ENCODE measurements around the gene PICALM. TPM values are rescaled to one million over a fixed set of nuclear protein-coding genes. Genes with fewer than 3 reads are reported as not detected.

Gene PICALM
- total and polyA plus RNA-seq, 2 of the 8 experiments (the other 6 are each of a cell fraction or from before 2014, with no cell fraction given): 69.4 to 71.3 TPM

DNA sequence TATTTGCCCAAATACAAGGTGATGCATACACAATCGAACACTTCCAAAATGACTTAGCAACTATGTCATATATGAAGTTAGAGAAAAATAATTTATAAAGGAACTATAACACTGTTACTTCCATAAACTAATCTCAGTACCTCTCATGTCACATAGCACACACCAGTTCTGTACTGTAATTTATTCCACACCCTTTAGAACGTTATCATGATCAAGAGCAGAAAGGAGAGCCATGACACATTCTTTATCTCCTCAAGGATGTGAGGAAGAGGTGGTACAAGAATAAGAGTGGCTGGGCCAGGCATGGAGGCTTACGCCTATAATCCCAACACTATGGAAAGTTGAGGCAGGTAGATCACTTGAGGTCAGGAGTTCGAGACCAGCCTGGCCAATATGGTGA, 31.1 kb downstream of the PICALM start:
- WGBS, 2 experiments (ENCODE audit: extremely low coverage in 1 of 2, insufficient coverage in 1 of 2, insufficient read length in 1 of 2, insufficient replicate concordance in 2 of 2, low coverage in 1 of 2, low lambda C conversion rate in 2 of 2, missing lambda C conversion rate in 1 of 2): 93% methylated on average over 4 of the region's 4 CpGs; no CpG with 5 or more reads in 1 of the 2 experiments
- H3K79me1 ChIP-seq (ENCODE audit: low read depth, low read length): no peaks in the 10 kb centered on the region; the same call in 1 of the 2 replicates
- H2BK120ac ChIP-seq (replicated peaks; ENCODE audit: low read depth, low read length): no peak overlapping the region
- H3K4me3 ChIP-seq (ENCODE audit: extremely low read depth in 1 of 4, insufficient read depth in 2 of 4, low read depth in 3 of 4, low read length in 4 of 4): no peak overlapping the region
- no peak overlapping the region for H3K14ac ChIP-seq (ENCODE audit: insufficient read length)
- CTCF ChIA-PET (ENCODE audit: partially characterized antibody): interaction anchor here (0.9 kb wide), 1 partner anchor 143 kb away, joined by 3 read pairs; no protein-coding TSS in a partner anchor
- H3K23ac ChIP-seq (ENCODE audit: insufficient read length): no peak overlapping the region
- H3K4me1 ChIP-seq (replicated peaks in 1 of 4; ENCODE audit: control insufficient read depth in 3 of 4, insufficient read depth in 4 of 4, low read length in 3 of 4): no peaks in the 10 kb centered on the region; a peak in 1 of 7 replicates
- no peak overlapping the region for H4K5ac ChIP-seq (ENCODE audit: insufficient read length, low read depth, low read length)
- no peak for DNase-seq (ENCODE audit: low read depth in 1 of 2, low spot score in 2 of 2)
- no peaks in the 10 kb centered on the region for H3K27me3 ChIP-seq (replicated peaks in 1 of 4; ENCODE audit: control insufficient read depth in 3 of 4, extremely low read depth in 1 of 4, insufficient read depth in 3 of 4, low read length in 3 of 4)
- H3K9ac ChIP-seq (replicated peaks in 1 of 4; ENCODE audit: extremely low read depth in 1 of 4, low read depth in 3 of 4, low read length in 3 of 4): no peak overlapping the region
- H2BK5ac ChIP-seq (ENCODE audit: low read depth, low read length): no peak overlapping the region
- no peak overlapping the region for H2AFZ ChIP-seq (ENCODE audit: low read length)
- no peak overlapping the region for H3K4ac ChIP-seq (replicated peaks; ENCODE audit: insufficient read length, low read depth, low read length)
- no peak overlapping the region for H3K18ac ChIP-seq (ENCODE audit: extremely low read depth, low read length)
- no peak overlapping the region for H3K4me2 ChIP-seq (ENCODE audit: insufficient read depth in 1 of 2, low read depth in 2 of 2, low read length in 2 of 2)
- H4K8ac ChIP-seq (ENCODE audit: extremely low read depth, insufficient read depth, low read length): no peak overlapping the region
- POLR2A ChIA-PET (ENCODE audit: partially characterized antibody): no interaction called here
- H3K56ac ChIP-seq (replicated peaks; ENCODE audit: insufficient read length, low read depth, low read length): no peak overlapping the region
- no peak overlapping the region for H2AK5ac ChIP-seq (ENCODE audit: low read depth, low read length)
- H3K23me2 ChIP-seq (ENCODE audit: low read depth, low read length): no peaks in the 10 kb centered on the region
- peaks cover 0 to 2% of the 10 kb centered on the region in 2 experiments for H4K20me1 ChIP-seq (replicated peaks in 1 of 2; ENCODE audit: control insufficient read depth in 1 of 2, insufficient read depth in 2 of 2, low read length in 2 of 2)
- no peak overlapping the region for H2BK12ac ChIP-seq (ENCODE audit: low read depth, low read length)
- H2BK20ac ChIP-seq (ENCODE audit: low read length): no peak overlapping the region
- H2BK15ac ChIP-seq (ENCODE audit: low read length): no peak overlapping the region
- H4K91ac ChIP-seq (replicated peaks; ENCODE audit: insufficient read length, low read length): no peak overlapping the region
- FAIRE-seq: no peak
- H3K27ac ChIP-seq (ENCODE audit: low read depth, low read length): no peak overlapping the region
- H3K79me2 ChIP-seq (ENCODE audit: control insufficient read depth in 1 of 2, insufficient read depth in 2 of 2, low read length in 2 of 2): peaks cover 0 to 81% of the 10 kb centered on the region in 2 experiments; a peak in 2 of 4 replicates
- no peaks in the 10 kb centered on the region for H3K36me3 ChIP-seq (ENCODE audit: control insufficient read depth in 2 of 4, insufficient read depth in 4 of 4, low read length in 3 of 4)
- no peaks in the 10 kb centered on the region for H3K9me3 ChIP-seq (ENCODE audit: insufficient read depth in 2 of 2, low read depth in 1 of 2, low read length in 1 of 2)

Measured in H1 (cell line).